Testis (tissue), 2 donors: Measurements from ENCODE around the gene LIMS4.
"Not testable (repeated sequence)": the region's sequence is repeated elsewhere in the genome, so short reads cannot be mapped to it uniquely, and the experiment has no call there.

Experiments used
- CTCF ChIP-seq, 3 experiments: fragments of 450-650 bp in 2 of 3; fragments of 200-600 bp in 1 of 3; sonication (generic) in 1 of 3; IDR thresholded peaks; one replicate each; pipeline ENCODE4 v1.5.1; 2016 to 2019; ENCODE audit warnings: antibody characterized with exemption in 3 of 3, mild to moderate bottlenecking in 2 of 3, moderate library complexity in 1 of 3
- POLR2A ChIP-seq: fragments of 450-650 bp; IDR thresholded peaks from one replicate; pipeline ENCODE4 v1.6.1; 2017; ENCODE audit warnings: antibody characterized with exemption, mild to moderate bottlenecking, moderate library complexity

DNA sequence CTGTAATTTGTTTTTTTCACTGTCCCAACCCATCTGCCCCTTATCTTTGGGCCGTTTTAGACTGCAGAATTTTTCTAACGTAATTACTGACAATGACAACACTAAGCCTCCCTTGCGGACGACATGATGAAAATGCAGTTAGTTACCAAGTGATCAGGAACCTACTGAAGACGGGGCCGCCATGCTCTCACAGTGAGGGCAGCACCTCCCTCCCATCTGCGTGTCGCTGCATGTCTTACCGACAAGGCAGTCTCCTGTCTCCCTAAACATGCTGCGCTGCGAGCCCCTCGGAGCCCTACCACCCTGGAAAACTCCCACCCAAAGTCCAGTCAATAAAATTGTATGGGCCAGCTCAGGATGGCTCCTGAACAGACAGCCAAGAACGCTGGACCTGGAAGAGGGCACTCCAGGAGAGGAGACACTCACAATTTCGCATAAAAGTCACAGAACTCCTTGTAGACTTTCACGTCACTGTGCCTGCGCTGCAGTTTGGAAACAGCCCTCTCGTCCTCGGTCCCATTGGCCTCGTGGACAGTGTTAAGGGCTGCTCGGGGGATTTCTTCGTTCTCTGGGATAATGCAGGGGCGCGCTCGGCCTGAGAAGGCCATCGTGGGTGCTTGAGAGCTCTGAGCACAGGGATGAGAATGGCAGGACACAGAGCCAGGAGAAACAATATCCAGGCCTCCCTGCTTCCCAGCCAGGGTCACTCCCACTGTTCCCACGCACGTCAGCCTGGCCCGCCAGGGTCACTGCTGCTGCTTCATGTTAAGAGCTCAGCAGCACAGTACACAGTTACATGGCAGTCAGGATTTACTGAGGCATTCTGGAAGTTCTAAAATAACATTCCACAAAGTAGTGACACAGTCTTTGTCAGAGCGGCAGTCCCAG, at the start of gene LIMS4:
- not testable (repeated sequence) for TF ChIP-seq CTCF (IDR thresholded peaks at IDR 0.05); POLR2A
